HG03095 (cell line): Measurements from ENCODE around the gene RBM44.
"Not testable (repeated sequence)": the region's sequence is repeated elsewhere in the genome, so short reads cannot be mapped to it uniquely, and the experiment has no call there.

ENCODE experiments used
- ATAC-seq: cut with Tn5 transposase; IDR thresholded peaks from one replicate; pipeline ENCODE4 v1.9.1; 2021; ENCODE audit warnings: moderate library complexity; ENCODE audit not compliant: unreplicated experiment

RBM44 gene

GRCh38 chr2:237782181-237782580, 16.4 kb upstream of the RBM44 start:
- ATAC-seq = no peak

DNA sequence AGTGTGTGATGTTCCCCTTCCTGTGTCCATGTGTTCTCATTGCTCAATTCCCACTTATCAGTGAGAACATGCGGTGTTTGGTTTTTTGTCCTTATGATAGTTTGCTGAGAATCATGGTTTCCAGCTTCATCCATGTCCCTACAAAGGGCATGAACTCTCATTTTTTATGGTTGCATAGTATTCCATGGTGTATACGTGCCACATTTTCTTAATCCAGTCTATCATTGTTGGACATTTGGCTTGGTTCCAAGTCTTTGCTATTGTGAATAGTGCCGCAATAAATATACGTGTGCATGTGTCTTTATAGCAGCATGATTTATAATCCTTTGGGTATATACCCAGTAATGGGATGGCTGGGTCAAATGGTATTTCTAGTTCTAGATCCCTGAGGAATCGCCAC, 14.9 kb upstream of the RBM44 start:
- not testable (repeated sequence) for ATAC-seq

- ATAC-seq = no peak
These were observed 11.6 kb upstream of the RBM44 start for GRCh38 chr2:237786936-237787335.

- no peak for ATAC-seq
These were observed 8.2 kb upstream of the RBM44 start for GRCh38 chr2:237790353-237790752.

DNA sequence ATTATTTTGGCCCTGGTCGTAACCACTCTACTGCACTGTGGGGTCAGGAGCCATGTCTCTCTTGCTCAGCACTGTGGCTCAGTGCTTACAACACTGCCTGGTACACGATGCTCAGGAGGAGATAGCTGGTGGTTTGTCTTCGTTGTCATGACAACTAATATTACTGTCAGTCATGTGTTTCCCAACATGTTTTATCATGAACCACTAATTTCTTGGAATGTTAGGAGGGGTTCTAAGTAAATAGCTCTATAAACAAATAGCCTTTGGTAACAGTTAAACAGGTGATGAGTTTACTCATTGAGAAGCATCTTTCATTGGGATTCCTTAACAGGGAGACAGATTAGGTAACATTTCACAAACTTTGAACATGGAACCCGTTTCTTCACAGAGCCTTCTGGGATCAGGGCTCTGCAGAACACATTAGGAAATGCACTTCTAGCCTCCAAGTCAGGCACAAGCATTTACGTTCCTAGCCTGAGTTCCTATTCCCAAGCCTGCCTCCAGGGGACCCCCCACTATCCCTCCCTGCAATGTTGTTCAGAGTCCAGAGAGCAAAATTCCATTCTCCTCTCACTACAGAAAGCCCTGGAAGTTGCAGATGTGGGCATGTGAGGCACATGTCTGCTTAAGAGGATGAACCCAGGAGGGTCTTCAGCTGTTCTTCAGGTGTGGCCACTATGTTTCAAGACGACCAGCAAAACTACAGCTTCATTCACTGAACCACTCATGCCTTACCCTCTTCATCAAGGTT, 6.4 kb upstream of the RBM44 start:
- ATAC-seq = no peak

- ATAC-seq = no peak
These were observed 1.3 kb upstream of the RBM44 start for GRCh38 chr2:237797253-237797652.

DNA sequence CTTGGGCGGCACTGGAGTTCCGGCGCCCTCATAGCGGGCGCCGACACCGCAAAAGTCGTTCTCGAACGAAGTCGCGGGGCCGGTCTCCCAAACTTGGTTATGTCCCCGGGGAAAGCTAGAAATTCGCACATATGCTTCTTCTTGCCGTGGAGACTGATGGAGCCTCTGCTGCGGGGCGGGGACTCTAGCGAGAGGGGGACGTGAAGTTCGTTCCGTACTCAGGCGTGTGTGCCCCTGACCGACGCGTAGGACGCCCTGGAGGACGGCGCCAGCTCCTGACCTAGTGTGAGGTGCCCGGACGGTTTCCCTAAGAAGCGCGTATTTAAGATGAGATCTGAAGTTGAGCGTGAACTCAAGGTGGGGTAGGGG, 465 bp downstream of the RBM44 start:
- no peak for ATAC-seq

DNA sequence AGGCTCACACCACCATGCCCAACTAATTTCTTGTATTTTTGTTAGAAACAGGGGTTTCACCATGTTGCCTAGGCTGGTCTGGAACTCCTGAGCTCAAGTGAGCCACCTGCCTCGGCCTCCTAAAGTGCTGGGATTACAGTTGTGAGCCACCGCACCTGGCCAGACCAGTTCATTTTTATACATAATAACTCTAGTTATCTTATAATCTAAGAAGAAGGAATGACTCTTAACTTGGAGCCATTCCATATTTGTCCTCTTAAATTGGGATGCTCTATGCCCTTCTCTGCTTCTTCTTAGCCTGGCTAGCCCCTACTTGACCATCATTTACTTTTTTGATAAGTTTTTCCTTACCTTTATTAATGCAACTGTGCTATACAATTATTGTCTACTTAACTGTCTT, 2.9 kb downstream of the RBM44 start:
- ATAC-seq = no peak

- no peak for ATAC-seq
These were observed 7.8 kb downstream of the RBM44 start for GRCh38 chr2:237806334-237806733.

- no peak for ATAC-seq
These were observed 17.1 kb downstream of the RBM44 start for GRCh38 chr2:237815637-237816036.

DNA sequence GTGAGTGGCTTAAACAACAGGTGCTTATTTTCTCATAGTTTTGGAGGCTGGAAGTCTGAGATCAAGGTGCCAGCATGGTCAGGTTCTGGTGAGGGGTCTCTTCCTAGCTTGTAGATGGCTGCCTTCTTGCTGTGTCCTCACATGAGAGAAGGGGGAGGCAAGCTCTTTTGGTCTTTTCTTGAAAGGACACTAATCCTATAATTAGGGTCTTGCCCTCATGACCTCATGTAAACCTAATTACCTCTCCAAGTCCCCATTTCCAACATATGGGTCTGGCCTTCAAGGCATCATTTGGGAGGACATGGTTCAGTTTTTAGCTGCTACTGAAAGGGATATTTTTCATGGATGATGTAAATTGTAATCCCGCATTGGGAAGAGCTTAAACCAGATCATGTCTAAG, 18.0 kb downstream of the RBM44 start:
- no peak for ATAC-seq

DNA sequence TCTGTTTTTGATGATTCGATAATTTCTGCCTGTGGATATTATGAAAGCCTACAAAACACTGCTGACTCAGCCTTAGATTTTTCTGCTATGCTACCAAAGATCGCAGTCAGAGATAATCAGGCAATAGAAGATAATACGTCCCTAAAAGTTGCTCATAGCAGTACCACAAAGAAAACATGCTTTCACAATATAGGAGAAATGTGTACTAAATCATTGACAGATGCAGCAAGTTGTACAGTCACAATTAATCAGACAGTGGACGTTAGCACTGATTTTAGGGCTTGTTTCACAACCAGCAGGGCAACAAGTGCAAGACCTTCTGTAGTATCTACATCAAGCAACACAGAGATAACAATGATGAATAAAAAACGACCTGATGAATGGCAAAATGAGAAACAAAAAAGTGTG, 19.5 kb downstream of the RBM44 start:
- ATAC-seq = no peak

GRCh38 chr2:237819231-237819630, 20.7 kb downstream of the RBM44 start:
- no peak for ATAC-seq

DNA sequence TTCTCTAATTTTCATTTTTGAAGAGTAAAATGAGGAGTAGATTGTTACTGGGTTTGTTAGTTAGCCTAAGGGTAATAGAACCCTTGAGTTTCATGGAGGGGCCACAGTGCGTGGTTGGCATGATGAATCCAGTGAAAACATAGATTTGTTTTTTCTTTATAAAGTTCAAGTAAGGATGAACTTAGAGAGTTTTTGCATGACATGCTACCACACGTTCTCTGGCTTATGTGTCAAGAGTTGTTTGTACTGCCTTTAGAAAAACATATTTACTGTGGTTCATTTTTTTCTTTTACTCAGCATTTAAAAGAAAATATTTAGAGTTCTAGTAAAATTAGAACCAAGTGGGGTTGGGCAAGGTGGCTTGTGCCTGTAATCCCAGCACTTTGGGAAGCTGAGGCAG, 21.8 kb downstream of the RBM44 start:
- ATAC-seq = no peak

- no peak for ATAC-seq
These were observed 25.0 kb downstream of the RBM44 start for GRCh38 chr2:237823544-237823943.

DNA sequence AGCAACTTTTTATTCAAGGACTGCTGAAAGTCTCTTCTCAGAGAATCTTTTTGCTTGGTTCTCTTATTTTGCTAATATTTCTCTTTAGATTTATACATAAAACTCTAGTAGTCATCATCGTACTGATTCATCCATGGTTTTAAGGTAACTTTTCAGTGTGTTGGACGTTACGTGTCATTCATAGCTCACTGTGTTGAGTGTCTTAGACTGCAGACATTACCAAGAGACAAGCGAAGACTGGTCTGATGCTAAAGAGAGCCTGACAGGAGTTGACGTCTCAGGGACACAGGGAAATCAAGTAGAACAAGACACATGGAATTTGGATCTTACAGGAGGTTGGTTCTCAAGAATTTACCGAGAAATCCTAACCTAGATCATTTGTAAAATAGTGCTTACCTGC, 25.5 kb downstream of the RBM44 start:
- ATAC-seq = no peak

DNA sequence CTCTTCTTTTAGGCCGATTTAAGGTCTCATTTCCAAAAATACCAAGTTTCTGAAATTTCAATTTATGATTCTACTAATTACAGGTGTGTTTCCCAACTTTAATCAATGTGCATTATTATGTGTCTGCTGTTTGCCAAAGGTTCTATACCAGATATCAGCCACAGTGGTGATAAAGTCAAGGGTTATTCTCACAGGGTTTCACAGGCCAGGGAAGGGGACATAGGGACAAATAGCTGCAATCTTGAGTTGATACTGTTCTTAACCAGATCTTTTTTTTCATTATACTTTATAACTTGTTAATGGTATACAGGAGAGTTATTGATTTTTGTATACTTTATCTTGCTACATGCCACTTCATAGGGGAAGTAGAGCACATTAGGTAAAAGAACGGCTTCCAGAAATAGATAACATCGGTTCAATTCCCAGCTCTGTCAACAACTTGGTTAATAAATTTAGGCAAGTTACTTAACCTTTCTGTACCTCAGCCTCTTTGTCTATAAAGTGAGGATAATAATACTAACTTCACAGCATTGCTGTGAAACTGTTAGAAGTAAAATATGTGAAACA, 28.9 kb downstream of the RBM44 start:
- ATAC-seq = no peak

- ATAC-seq = no peak
These were observed 31.9 kb downstream of the RBM44 start for GRCh38 chr2:237830522-237830921.

DNA sequence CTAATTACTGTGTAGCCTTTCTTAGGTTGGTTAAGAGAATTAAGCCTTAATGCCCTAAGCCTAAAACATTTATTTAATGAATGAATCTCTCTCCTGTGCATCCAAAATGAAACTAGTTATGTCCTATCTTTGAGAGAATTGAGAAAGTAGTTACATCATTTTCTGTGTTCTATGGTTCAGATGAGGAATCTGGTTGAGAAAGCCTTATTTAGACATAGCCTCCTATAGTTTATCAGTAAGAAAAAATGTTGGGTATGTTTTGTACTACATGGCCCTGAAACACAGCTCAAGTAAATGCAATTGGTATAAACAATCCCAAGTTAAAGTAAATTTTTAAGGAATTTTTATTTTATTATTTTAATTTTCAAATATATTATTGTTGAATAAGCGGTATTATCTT, 35.0 kb downstream of the RBM44 start:
- ATAC-seq = no peak

- ATAC-seq = no peak
These were observed 36.8 kb downstream of the RBM44 start for GRCh38 chr2:237835372-237835771.

- ATAC-seq = no peak
These were observed 42.5 kb downstream of the RBM44 start for GRCh38 chr2:237841051-237841450.

- not testable (repeated sequence) for ATAC-seq
These were observed 50.4 kb downstream of the RBM44 start for GRCh38 chr2:237848940-237849339.

GRCh38 chr2:237854295-237854694, 55.7 kb downstream of the RBM44 start:
- ATAC-seq = no peak
